ENCODE results near the gene IFT43.

The IFT43 gene

DNA sequence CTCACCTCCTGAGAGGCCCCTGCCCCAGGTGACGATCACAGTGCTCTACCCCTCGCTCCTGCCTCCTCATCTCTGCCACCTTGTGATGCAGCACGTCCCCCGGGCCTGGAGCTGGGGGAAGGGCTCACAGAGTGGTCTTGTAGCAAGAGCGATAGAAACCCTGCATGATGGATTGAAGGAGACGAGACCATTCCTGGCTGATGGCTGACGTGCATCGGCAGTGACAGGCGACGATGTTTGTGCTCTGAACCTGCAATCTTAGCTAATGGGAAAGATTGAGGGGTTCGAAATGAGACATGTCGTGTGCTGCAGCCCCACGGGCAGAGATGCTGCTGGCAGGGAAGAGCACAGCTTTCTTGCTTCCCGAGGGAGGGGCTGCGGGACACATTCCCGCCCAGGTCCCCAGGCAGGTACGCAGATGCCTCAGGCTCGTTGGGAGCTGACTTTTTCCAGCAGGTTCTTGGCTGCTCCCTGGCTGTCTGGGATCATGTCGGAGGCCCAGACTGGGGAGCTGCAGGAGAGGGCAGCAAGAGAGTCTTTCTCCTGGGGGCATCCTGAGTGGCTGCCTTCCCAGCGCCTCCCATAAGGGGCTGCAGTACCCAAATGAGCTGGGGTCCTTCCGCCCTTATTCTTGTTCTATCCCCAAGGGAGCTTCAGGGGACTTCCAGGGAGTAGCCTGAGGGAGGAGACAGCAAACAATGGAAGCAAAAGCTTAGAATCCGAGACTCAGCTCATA lies 127.5 kb downstream of the IFT43 start:
- no peak for DNase-seq (ENCODE audit: low read depth)

DNA sequence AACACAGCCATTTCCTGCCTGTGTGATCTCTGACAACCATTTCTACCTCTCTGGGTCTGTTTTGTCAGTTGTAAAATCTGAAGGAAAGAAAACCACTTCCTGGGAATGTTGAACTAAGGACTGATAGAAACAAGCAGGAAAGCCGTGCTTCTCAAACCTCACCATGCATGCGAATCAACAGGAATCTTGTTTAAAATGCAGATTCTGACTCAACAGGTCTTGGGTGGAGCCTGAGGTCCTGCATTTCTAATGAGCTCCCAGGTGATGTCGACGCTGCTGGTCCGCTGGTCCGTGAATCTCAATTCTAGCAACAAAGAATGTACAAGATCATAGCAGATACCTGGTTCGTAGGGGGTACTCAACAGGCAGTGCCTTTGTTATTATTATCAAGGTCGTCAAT lies 128.1 kb downstream of the IFT43 start:
- DNase-seq (ENCODE audit: low read depth) = no peak

DNA sequence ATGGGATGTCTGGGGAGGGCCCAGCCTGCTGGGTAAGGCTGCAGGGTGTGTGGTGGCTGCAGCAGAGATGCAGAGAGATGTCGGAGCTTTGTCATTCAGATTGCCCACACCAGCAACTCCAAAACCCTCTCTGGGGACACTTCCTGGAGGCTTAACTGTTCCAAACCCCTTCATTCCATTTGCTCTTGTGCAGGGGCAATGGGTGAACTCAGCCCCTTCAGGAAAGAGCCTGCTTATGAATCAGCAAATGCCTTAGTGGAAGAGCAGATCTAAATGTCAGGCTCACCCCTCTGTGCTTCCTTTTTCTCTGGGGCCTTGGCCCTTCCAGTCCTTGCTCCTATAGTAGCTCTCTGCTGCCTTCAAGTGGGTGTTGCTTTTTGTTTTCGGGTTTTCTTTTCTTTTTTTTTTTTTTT lies 129.5 kb downstream of the IFT43 start:
- DNase-seq (ENCODE audit: low read depth) = no peak

DNA sequence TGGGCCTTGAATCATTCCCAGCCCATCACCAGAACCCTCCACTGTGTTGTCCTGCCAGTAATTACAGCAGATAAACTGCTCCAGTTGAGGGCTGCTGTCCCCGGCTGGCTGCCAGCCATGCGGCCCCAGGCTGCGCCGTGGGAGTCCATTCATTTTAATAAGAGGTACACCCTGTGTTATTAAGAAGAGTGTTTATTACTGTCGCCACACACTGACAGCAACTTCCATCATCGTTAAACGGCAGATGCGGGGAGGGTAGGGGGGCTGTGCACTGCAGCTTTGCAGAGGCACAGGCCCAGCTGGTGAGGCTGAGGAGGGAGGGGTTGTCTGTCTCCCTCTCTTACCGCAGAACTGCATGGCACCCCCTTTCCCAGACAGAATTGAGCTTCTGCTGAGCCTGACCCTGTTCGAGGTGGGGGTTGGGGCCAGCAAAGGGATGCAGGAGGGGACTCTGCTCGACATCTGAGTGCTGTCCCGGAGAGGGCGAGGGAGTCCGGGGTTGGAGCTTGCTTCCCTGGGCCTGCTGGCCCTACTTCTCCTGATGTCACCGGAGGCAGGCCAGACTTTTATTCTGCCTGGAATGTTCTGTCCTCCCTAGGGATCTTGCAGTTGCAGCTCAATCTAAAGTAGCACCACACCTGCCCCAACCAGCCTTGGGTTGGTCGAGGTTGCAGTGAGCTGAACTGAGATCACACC lies 132.4 kb downstream of the IFT43 start:
- DNase-seq (ENCODE audit: low read depth) = no peak

DNA sequence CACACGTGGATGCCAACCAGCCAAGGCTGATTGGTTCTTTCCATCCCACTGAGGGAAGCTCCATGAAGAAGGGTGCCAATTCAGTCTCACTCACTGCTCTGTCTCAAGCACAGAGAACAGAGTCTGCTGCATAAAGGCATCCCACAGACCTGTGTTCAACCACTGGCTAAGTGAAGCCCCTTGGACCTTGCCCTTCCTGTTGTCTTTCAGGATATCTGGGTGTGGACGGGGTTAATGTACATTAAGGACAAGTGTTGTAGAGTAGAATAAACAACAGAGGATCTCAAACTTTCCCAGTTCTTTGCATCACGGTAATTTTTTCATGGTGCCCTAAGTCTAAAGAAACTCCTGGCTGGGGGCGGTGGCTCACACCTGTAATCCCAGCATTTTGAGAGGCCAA lies 133.0 kb downstream of the IFT43 start:
- DNase-seq (ENCODE audit: low read depth) = no peak

DNA sequence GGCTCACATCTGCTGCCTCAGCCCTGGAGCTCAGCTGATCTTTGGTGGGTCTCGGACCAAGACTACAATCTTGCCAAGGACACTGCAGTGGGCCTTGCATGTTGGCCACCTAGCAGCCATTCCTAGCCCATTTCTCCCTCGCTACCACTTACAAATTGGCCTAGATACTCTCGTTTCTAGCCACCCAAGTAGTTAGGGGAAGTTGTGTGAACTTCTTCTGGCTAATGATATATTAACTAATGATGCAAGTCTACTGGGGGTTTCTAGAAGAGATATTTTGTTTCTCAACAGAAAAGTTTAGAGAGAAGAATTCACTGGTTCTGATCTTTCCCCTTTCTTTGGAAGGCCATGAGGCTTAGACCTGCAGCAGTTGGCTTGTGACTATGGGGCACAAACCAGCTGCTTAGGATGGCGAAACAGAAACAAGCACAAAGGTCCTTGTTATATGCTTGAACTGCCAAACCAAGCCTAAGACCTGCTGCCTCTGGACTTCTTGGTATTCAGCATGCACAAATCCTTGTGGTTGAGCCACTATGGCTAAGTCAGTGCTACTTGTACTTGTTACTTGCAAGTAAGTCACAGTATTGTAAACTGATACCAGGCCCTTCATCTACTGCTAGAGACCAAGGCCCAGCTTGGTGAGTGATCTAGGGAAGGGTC lies 135.7 kb downstream of the IFT43 start:
- no peak for DNase-seq (ENCODE audit: low read depth)

DNA sequence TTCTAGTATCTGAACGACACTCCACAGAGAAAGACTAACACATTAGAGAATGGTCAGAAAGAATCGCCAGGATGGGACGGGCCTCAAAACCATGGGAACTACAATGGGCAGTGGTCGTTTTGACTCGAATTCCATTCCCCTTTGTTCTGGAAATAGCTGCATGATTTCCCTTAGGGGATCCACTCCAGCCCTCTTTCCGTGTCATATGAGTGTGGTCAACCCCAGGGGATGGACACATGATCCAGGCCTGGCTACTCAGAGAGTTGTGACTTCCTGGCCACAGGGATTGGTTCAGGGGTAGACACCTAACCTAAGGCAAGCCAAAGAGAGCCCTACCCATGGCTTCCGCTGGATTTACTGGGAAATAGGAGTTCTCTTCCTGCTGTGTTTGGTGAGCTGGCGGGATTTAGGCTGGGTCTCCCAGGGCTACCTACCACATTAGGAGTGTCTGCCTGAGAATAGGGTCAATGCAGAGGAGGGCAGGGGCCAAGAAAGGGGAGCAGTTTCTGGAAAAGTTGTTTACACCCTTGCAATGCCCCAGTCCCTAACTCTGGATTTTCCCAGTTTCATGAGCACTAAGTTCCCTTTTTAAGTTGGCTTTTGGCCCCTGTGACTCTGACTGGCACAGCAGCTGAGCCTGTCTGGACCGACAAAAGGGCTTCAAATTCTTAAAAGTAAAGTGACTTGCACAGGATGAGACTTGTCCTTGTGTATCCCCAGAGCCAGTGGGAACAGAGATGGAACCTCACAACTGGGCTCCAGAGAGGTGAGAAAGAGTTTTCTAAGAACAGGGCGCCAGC lies 138.1 kb downstream of the IFT43 start:
- DNase-seq (ENCODE audit: low read depth) = no peak

DNA sequence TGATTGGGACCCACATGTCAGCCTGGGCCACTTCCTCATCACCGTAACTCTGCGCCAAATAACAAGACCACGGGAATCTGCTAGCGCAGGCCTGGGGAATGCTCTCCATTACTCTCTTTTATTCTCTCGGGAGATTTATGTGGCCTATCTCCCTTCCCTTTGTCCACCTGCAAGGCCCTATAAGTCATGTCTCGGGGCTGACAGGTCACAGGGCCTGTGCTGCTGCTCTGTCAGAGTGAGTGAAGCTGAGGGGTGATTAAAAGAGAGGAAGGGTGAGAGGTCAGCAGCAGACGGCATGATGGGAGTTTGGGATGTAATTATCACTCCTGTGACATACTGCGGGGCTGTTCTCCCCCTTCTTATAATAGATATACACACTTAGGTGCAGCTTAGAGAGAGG lies 139.9 kb downstream of the IFT43 start:
- DNase-seq (ENCODE audit: low read depth) = no peak

DNA sequence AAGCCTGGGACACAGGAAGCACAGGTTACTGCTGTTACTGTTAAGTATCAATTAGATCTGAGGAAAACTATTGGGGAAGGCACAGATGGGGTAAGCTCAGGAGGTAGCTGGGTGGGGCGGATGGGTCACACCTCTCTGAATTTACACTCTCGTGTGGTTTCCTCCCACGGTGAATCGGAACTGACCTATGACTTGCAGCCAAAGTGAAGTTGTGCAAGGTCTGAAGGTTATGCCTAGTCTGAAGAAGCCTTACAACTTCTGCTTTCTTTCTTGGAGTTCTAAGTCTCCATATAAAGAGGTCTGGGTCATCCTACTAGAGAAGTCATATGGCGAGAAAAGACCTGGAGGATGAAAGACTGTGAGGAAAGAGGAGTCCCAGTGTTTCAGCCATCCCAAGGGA lies 140.5 kb downstream of the IFT43 start:
- no peak for DNase-seq (ENCODE audit: low read depth)

DNA sequence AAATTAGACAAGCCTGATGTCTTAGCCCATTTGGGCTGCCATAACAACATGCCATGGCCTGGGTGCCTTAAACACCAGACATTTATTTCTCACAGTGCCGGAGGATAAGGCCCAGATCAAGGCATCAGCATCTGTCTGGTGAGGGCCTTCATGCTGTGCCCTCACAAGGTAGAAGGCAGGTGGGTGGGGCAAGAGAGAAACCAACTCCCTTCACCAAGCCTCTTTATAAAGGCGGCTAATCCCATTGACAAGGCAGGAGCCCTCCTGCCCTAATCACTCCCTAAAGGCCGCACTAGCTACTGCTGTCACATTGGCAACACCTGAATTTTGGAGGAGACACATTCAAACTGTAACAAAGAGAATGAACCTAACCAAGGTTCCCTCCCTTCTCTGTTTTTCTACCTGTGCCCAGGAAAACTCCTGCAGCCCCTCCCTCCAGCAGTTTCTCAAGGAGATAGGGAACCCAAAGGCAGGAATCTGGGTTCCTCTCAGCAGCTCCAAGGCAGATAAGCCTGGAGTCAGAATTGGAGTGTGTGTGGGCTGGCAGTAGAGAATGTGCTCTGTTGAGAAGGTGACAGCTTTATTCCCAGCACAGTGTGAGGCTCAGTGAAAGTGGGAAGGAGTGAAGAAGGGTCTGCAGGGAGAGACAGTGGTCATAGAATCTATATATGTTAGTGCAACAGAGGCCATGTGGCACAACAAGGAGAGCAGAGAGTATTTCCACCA lies 144.5 kb downstream of the IFT43 start:
- DNase-seq (ENCODE audit: low read depth) = no peak

DNA sequence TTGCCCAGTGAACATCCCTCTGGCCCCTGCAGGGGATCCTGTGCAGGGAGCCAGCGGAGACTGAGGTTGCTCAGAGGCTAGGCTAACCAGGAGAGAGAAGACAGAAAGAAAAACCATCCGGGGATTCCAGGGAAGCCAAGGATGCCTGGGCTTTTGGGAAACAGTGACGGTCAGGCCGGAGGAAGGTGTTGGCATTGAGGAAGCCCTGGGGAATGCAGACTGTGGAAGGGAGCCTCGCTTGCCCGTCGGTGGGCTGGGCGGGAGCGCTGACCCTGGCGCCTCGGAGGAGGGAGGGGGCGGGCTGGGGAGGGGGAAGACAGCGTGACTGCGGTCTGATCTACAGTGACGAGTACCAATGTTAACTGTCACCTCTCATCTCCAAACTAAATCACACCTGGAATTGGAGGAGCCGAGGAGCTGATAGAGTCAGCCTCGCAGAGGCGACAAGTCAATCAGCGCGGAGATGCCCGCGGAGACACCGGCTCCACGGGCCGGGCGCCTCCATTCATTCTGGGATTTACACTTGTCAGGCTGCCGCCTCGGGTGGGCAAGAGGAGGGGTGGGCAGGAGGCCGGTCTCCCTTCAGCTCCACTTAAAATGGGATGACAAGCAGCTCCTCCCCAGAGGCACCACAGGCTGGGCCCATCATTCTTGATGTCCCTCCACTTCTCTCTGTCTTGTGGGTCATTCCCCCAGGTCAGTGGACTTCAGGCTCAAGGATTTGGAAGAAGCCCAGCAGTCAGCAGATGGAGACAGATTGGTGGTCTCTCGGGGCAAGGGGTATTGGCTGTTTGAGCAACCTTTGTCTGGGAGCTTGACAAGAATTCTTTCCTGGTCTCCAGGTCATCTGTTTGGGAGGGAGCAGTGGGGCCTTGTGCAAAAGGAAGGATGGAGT lies 145.8 kb downstream of the IFT43 start:
- DNase-seq (ENCODE audit: low read depth) = no peak

DNA sequence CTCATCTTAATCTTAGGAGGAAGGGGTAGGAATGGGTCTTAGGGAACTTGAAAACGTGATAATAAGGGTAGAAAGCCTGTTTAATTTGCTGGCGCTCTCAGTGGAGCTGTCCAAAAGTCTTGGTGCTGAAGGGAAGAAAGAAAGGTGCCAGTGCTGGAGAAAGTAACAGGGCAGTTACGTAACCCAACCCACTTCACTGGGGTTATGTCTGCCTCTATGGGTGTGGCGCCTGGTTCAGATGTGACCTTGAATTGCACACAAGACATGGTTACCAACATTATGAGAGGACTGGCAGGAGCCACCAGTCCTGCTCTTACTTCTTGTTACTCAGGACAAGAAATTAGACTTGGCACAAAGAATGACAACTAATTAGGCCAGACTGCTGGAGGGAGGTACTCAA lies 147.5 kb downstream of the IFT43 start:
- no peak for DNase-seq (ENCODE audit: low read depth)
